ENCODE results near the gene CHRNA10.
A peak's percentile ranks its signal among the peaks of the same experiment; 100 is the strongest.

CHRNA10 gene, protein sequence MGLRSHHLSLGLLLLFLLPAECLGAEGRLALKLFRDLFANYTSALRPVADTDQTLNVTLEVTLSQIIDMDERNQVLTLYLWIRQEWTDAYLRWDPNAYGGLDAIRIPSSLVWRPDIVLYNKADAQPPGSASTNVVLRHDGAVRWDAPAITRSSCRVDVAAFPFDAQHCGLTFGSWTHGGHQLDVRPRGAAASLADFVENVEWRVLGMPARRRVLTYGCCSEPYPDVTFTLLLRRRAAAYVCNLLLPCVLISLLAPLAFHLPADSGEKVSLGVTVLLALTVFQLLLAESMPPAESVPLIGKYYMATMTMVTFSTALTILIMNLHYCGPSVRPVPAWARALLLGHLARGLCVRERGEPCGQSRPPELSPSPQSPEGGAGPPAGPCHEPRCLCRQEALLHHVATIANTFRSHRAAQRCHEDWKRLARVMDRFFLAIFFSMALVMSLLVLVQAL

DNA sequence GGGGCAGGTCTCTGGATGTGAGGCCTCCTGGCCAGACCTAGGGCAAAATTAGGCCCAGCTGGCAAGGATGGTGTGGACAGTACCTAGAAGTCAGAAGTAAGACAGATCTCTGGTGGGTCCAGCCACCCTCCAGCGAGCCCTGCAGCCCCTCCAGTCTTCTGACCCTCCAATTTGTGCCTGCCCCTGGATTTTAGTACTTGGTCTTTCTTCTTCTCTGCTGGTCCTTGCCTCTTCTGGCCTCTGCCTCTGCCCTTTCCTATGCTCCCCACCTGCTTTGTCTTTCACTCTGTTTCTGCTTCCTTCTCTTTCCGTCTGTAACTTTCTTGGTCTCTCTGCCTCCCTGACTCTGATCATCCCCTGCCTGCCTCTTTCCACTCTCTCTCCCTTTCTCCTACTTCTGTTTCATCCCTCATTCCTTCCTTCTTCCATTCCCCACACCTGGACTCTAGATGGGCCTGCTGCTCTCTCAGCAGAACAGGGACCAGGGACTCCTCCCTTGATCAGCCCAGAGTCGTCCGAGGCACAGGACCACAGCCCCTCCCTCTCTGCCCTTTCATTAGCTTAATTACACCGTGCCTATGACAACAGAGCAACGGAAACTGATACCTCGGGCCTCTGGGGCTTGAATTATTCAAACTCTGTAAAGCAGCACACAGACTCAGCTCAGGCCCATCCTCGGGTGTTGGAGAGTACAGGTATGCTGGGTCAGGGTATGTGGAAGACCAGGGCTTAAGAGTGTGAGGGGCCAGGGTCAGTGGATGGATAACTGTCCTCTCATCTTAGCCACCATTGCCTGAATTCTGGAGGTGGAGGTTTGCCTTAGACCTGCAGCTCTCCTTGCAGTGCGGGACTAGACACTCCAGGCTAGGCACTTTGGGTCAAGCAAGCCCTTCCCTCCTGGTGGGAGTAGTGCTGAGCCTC is at the start of gene CHRNA10:
Gene CHRNA10, minus strand, starts transcription at position 51 of the 921 bp plus-strand sequence. CDS start 72 bp downstream, outside the sequence.
- Histone ChIP-seq H3K4me3 (ENCODE audit: low read length) (no peak within 1 kb of the TSS), H3K9me3 (ENCODE audit: control insufficient read depth, low read length) (no peaks in the 10 kb centered on the region), H3K27me3 (replicated peaks; ENCODE audit: control insufficient read depth, insufficient read depth, low read length) (no peaks in the 10 kb centered on the region), H3K4me1 (ENCODE audit: control insufficient read depth, insufficient read depth, low read length) (no peaks in the 10 kb centered on the region), H3K36me3 (ENCODE audit: control insufficient read depth, insufficient read depth, low read length, severe bottlenecking) (peaks cover 81% of the 10 kb centered on the region), H3K9ac (ENCODE audit: low read length) (no peak within 1 kb of the TSS)
- no peak for DNase-seq (ENCODE audit: low read depth)

DNA sequence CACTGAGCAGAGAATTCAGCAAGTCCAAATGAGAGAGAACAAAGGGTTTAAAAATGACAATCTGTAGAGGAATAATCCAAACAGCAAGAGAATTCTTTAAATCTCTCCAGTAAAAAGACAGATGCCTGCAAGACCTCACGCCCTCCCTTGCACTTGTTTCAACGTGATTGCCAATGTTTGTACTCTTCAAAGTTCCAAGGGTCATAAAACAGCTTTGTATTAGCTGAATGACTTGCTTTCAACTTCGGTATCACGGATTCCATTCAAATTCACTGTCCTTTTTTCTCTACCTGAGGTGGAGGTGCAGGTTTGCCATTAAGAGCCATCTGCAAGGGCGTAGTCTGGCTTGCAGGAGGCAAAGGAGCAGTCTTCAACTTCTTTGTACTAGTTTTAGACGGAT is 41.1 kb upstream of the CHRNA10 start:
- no peak for DNase-seq (ENCODE audit: low read depth)
- Histone ChIP-seq H3K9me3 (ENCODE audit: control insufficient read depth, low read length) (no peaks in the 10 kb centered on the region), H3K9ac (ENCODE audit: low read length) (no peak overlapping the region), H3K27me3 (replicated peaks; ENCODE audit: control insufficient read depth, insufficient read depth, low read length) (no peaks in the 10 kb centered on the region), H3K4me3 (ENCODE audit: low read length) (no peak overlapping the region), H3K36me3 (ENCODE audit: control insufficient read depth, insufficient read depth, low read length, severe bottlenecking) (peaks cover 86% of the 10 kb centered on the region), H3K4me1 (ENCODE audit: control insufficient read depth, insufficient read depth, low read length) (peaks cover 17% of the 10 kb centered on the region)

DNA sequence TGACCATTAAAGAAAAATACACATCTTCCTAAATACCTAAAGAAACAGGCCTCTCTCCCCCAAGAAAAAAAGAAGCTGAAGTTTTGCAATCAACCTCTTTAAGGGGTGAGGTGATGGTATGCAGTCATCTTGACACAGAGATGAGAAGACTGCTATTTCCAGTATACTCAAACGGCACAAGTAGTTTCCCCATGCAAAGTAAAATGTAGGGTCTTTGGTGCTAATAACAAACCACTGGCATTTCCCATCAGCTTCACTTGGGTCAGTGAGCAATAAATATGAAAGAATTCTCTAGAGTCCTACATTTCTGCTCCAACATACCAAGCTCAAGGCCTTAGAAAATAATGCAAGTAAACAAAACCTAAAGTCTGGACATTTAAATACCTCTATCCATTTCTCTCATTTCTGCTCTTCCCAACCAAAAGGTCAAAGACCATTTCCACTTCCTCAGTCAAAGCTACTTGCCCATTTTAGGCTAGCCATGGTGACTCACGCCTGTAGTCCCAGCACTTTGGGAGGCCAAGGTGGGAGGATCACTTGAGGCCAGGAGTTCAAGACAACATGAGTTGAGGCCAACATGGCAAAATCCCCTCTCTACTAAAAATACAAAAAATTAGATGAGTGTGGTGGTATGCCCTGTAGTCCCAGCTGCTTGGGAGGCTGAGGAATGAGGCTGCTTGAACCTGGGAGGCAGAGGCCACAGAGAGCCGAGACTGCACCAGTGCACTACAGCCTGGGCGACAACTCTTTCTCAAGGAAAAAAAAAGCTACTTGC is 39.5 kb upstream of the CHRNA10 start:
- peaks cover 17% of the 10 kb centered on the region for H3K4me1 ChIP-seq (ENCODE audit: control insufficient read depth, insufficient read depth, low read length)
- peaks cover 86% of the 10 kb centered on the region for H3K36me3 ChIP-seq (ENCODE audit: control insufficient read depth, insufficient read depth, low read length, severe bottlenecking)
- no peak overlapping the region for H3K4me3 ChIP-seq (ENCODE audit: low read length)
- no peak overlapping the region for H3K9ac ChIP-seq (ENCODE audit: low read length)
- H3K27me3 ChIP-seq (replicated peaks; ENCODE audit: control insufficient read depth, insufficient read depth, low read length): no peaks in the 10 kb centered on the region
- no peaks in the 10 kb centered on the region for H3K9me3 ChIP-seq (ENCODE audit: control insufficient read depth, low read length)
- DNase-seq (ENCODE audit: low read depth): peak; percentile 46

DNA sequence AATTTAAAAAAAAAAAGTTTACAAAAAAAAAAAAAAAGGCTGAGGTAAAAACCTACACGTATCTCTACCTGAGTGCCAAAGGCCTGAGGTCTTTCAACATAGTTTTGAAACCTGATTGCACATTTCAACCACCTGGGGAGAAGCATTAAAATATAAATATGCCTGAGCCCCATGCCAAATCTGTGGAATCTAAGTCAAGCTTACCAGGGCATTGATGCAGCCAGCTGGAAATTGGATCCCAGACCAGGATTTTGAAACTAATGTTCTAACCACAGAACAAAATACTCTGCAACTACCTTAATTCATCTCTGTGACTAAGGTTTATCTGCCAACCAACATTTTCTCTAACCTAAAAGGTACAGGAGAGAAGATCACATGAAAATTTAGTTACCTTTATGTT is 38.8 kb upstream of the CHRNA10 start:
- Histone ChIP-seq H3K27me3 (replicated peaks; ENCODE audit: control insufficient read depth, insufficient read depth, low read length) (no peaks in the 10 kb centered on the region), H3K9me3 (ENCODE audit: control insufficient read depth, low read length) (no peaks in the 10 kb centered on the region), H3K4me3 (ENCODE audit: low read length) (no peak overlapping the region), H3K4me1 (ENCODE audit: control insufficient read depth, insufficient read depth, low read length) (peaks cover 17% of the 10 kb centered on the region), H3K36me3 (ENCODE audit: control insufficient read depth, insufficient read depth, low read length, severe bottlenecking) (peaks cover 86% of the 10 kb centered on the region), H3K9ac (ENCODE audit: low read length) (no peak overlapping the region)
- DNase-seq (ENCODE audit: low read depth): peak; percentile 69

DNA sequence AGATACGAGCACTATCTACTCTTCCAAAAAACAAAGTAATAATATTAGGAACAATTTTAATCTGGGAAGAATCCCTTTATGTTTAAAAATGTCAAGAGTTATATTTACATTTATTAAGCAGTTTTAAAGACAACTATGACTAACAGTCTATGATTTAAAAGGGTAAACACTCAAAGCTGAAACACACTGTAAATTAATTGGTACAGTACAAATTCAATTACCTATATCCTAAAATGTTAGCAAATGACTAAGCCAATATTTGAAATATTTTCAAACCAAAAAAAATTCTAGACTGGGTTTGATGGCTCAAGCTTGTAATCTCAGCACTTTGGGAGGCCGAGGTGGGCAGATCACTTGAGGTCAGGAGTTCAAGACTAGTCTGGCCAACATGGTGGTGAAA is 36.0 kb upstream of the CHRNA10 start:
- no peak for DNase-seq (ENCODE audit: low read depth)
- Histone ChIP-seq H3K36me3 (ENCODE audit: control insufficient read depth, insufficient read depth, low read length, severe bottlenecking) (peaks cover 85% of the 10 kb centered on the region), H3K4me1 (ENCODE audit: control insufficient read depth, insufficient read depth, low read length) (peaks cover 17% of the 10 kb centered on the region), H3K27me3 (replicated peaks; ENCODE audit: control insufficient read depth, insufficient read depth, low read length) (no peaks in the 10 kb centered on the region), H3K9me3 (ENCODE audit: control insufficient read depth, low read length) (no peaks in the 10 kb centered on the region), H3K4me3 (ENCODE audit: low read length) (no peak overlapping the region), H3K9ac (ENCODE audit: low read length) (no peak overlapping the region)

DNA sequence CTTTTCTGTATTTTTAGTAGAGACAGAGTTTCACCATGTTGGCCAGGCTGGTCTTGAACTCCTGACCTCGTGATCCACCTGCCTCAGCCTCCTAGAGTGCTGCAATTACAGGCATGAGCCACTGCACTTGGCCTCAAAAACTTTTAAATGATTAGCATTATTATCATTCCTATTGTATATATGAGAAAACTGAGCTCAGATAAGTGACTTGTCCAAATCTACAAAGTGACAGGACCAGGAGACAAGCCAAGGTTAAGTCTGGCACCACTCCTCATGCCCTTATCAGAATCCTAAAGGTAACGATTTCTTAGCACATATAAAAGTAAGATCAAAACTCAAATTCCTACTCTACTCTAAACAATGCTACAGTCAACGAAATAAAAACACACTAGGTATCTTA is 32.2 kb upstream of the CHRNA10 start:
- H3K36me3 ChIP-seq (ENCODE audit: control insufficient read depth, insufficient read depth, low read length, severe bottlenecking): peaks cover 95% of the 10 kb centered on the region
- no peaks in the 10 kb centered on the region for H3K27me3 ChIP-seq (replicated peaks; ENCODE audit: control insufficient read depth, insufficient read depth, low read length)

DNA sequence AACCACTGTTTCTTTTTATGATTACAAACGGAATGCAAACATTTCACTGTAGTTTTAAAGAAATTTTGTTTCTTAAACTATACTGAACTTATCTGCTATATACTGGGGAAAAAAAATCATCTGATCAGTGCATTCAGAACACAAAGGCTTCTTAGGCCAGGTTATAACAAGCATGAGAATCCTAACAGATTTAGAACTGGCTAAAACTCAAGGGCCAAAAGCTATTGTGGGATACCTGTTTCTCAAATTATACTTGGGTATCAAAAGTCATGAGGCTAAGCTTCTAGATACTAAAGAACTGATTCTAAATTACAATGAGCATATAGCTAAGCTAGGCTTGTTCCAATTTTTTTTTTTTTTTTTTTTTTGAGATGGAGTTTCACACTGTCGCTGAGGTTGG is 29.7 kb upstream of the CHRNA10 start:
- Histone ChIP-seq H3K4me3 (ENCODE audit: low read length) (no peak overlapping the region), H3K9me3 (ENCODE audit: control insufficient read depth, low read length) (no peaks in the 10 kb centered on the region), H3K27me3 (replicated peaks; ENCODE audit: control insufficient read depth, insufficient read depth, low read length) (no peaks in the 10 kb centered on the region), H3K4me1 (ENCODE audit: control insufficient read depth, insufficient read depth, low read length) (no peaks in the 10 kb centered on the region), H3K36me3 (ENCODE audit: control insufficient read depth, insufficient read depth, low read length, severe bottlenecking) (peaks cover 98% of the 10 kb centered on the region), H3K9ac (ENCODE audit: low read length) (no peak overlapping the region)
- DNase-seq (ENCODE audit: low read depth): no peak

More for the DNA sequence above, 32.2 kb upstream of the CHRNA10 start:
- Histone ChIP-seq H3K4me3 (ENCODE audit: low read length) (no peak overlapping the region), H3K9ac (ENCODE audit: low read length) (no peak overlapping the region), H3K4me1 (ENCODE audit: control insufficient read depth, insufficient read depth, low read length) (no peaks in the 10 kb centered on the region), H3K9me3 (ENCODE audit: control insufficient read depth, low read length) (no peaks in the 10 kb centered on the region)
- no peak for DNase-seq (ENCODE audit: low read depth)

DNA sequence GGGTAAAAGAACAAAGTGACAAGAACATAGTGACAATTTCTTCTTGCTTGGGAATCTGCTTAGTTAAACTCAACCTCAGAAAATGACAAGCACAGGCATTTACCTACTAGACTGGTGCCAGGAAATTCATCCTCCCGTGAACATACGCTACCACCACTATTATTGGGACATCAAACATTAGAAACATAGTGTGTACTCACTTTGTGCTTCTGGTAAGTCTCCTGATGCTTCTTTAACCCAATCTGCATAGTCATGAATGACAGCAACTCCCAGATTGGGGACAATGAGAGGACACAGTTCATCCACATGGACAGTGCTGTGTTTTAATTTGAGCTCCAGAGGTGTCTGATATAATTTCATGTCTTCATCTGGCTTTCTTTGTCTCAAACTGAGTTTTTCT is 29.2 kb upstream of the CHRNA10 start:
- Histone ChIP-seq H3K9me3 (ENCODE audit: control insufficient read depth, low read length) (no peaks in the 10 kb centered on the region), H3K36me3 (ENCODE audit: control insufficient read depth, insufficient read depth, low read length, severe bottlenecking) (peaks cover 98% of the 10 kb centered on the region), H3K27me3 (replicated peaks; ENCODE audit: control insufficient read depth, insufficient read depth, low read length) (no peaks in the 10 kb centered on the region), H3K4me1 (ENCODE audit: control insufficient read depth, insufficient read depth, low read length) (no peaks in the 10 kb centered on the region), H3K4me3 (ENCODE audit: low read length) (no peak overlapping the region), H3K9ac (ENCODE audit: low read length) (no peak overlapping the region)
- DNase-seq (ENCODE audit: low read depth): no peak

DNA sequence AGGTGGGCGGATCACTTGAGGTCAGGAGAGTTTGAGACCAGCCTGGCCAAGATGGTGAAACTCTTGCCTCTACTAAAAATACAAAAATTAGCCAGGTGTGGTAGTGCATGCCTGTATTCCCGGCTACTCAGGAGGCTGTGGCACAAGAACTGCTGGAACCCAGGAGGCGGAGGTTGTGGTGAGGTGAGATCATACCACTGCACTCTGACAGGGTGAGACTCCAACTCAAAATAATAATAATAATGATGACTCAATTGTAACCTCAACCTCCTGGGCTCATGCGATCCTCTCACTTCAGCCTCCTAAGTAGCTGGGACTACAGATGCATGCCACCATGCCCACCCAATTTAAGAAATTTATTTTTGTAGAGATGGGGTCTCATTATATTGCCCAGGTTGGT is 15.6 kb upstream of the CHRNA10 start:
- H3K36me3 ChIP-seq (ENCODE audit: control insufficient read depth, insufficient read depth, low read length, severe bottlenecking): peaks cover 82% of the 10 kb centered on the region
- H3K9ac ChIP-seq (ENCODE audit: low read length): no peak overlapping the region
- no peak overlapping the region for H3K4me3 ChIP-seq (ENCODE audit: low read length)
- DNase-seq (ENCODE audit: low read depth): no peak
- H3K9me3 ChIP-seq (ENCODE audit: control insufficient read depth, low read length): no peaks in the 10 kb centered on the region
- H3K4me1 ChIP-seq (ENCODE audit: control insufficient read depth, insufficient read depth, low read length): peaks cover 5% of the 10 kb centered on the region
- no peaks in the 10 kb centered on the region for H3K27me3 ChIP-seq (replicated peaks; ENCODE audit: control insufficient read depth, insufficient read depth, low read length)

DNA sequence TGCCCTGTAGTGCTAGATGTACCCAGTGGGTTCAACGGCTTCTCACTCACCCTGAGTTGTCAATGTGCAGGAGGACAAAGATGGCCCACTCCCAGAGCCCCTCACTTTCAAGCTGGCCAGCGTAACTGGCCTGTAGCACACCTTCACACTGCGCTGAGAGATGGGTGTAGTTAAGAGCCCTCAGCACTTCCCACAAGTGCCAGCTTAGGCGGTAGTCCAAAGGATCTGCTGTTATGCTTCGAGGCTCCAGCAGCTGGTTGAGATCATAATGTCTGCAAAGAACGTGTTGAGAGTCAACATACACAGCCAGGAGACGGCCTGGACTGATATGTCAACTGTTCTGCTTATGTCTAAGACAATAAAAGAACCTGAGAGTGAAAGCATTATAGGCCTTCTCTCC is 14.7 kb upstream of the CHRNA10 start:
- peaks cover 5% of the 10 kb centered on the region for H3K4me1 ChIP-seq (ENCODE audit: control insufficient read depth, insufficient read depth, low read length)
- H3K36me3 ChIP-seq (ENCODE audit: control insufficient read depth, insufficient read depth, low read length, severe bottlenecking): peaks cover 82% of the 10 kb centered on the region

DNA sequence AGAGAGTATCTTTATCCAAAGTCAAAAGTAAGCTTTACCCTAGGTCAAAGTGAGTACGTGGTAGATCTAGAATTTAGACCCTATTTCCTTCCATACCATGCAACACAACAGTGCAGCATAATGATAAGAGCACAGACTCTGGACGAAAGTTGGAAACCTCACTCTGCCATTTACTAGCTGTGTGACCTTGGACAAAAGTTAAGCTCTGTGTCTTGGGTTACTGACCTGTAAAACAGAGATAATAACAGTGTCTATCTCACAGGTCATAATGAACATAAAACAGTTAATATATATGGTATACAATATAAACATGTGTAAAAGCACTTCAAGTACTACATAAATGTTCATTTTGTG is 13.6 kb upstream of the CHRNA10 start:
- no peak for DNase-seq (ENCODE audit: low read depth)
- Histone ChIP-seq H3K4me3 (ENCODE audit: low read length) (no peak overlapping the region), H3K4me1 (ENCODE audit: control insufficient read depth, insufficient read depth, low read length) (peaks cover 5% of the 10 kb centered on the region), H3K36me3 (ENCODE audit: control insufficient read depth, insufficient read depth, low read length, severe bottlenecking) (peaks cover 87% of the 10 kb centered on the region), H3K9me3 (ENCODE audit: control insufficient read depth, low read length) (no peaks in the 10 kb centered on the region), H3K27me3 (replicated peaks; ENCODE audit: control insufficient read depth, insufficient read depth, low read length) (no peaks in the 10 kb centered on the region), H3K9ac (ENCODE audit: low read length) (no peak overlapping the region)

More for the DNA sequence above, 14.7 kb upstream of the CHRNA10 start:
- Histone ChIP-seq H3K4me3 (ENCODE audit: low read length) (no peak overlapping the region), H3K27me3 (replicated peaks; ENCODE audit: control insufficient read depth, insufficient read depth, low read length) (no peaks in the 10 kb centered on the region), H3K9me3 (ENCODE audit: control insufficient read depth, low read length) (no peaks in the 10 kb centered on the region), H3K9ac (ENCODE audit: low read length) (no peak overlapping the region)
- no peak for DNase-seq (ENCODE audit: low read depth)
